Spleen (tissue), 11 donors: ENCODE measurements around the gene FAT1. TPM values are rescaled to one million over a fixed set of nuclear protein-coding genes. Genes with fewer than 3 reads are reported as not detected.

Experiments used
- DNase-seq: peaks from one replicate; pipeline ENCODE4 v3.0.0-alpha.2; 2020
- H3K27ac ChIP-seq, 8 donors: fragments of 200-600 bp; sonication (generic) in 7 of 8; 1 replicate in 4 of 8; 2 replicates in 4 of 8; pipeline versions ENCODE4 v1.5.0 to v1.8.0; 2016 to 2021; ENCODE audit warnings: inconsistent platforms in 4 of 8, mild to moderate bottlenecking in 4 of 8, moderate library complexity in 1 of 8
- H3K27me3 ChIP-seq, 7 donors: fragments of 200-600 bp; sonication (generic) in 6 of 7; replicated peaks in 1 of 7; 1 replicate in 4 of 7; 2 replicates in 3 of 7; pipeline versions ENCODE4 v1.5.0 to v1.8.0; 2016 to 2021; ENCODE audit warnings: inconsistent platforms in 3 of 7, mild to moderate bottlenecking in 1 of 7
- H3K36me3 ChIP-seq, 6 donors: fragments of 200-600 bp; sonication (generic) in 5 of 6; 1 replicate in 4 of 6; 2 replicates in 2 of 6; pipeline versions ENCODE4 v1.5.0 to v1.8.0; 2016 to 2021; ENCODE audit warnings: inconsistent platforms in 2 of 6
- H3K4me1 ChIP-seq, 6 donors: fragments of 200-600 bp; sonication (generic) in 5 of 6; 1 replicate in 3 of 6; 2 replicates in 3 of 6; pipeline versions ENCODE4 v1.5.0 to v1.8.0; 2016 to 2021; ENCODE audit warnings: inconsistent platforms in 3 of 6
- H3K4me3 ChIP-seq, 8 donors: fragments of 200-600 bp; sonication (generic) in 7 of 8; 1 replicate in 4 of 8; 2 replicates in 4 of 8; pipeline versions ENCODE4 v1.5.0 to v1.8.0; 2016 to 2021; ENCODE audit warnings: inconsistent platforms in 4 of 8, mild to moderate bottlenecking in 4 of 8, moderate library complexity in 2 of 8
- H3K9me3 ChIP-seq, 8 donors: fragments of 200-600 bp; sonication (generic) in 7 of 8; 1 replicate in 4 of 8; 2 replicates in 4 of 8; pipeline versions ENCODE4 v1.5.0 to v1.8.0; 2016 to 2021; ENCODE audit warnings: inconsistent platforms in 4 of 8
- POLR2A ChIP-seq, 3 donors: fragments of 450-650 bp; IDR thresholded peaks; one replicate each; pipeline ENCODE4 v1.5.1; 2017; ENCODE audit warnings: antibody characterized with exemption in 3 of 3, mild to moderate bottlenecking in 1 of 3
- POLR2AphosphoS5 ChIP-seq, 3 donors: sonication (generic); formaldehyde crosslinking; IDR thresholded peaks; one replicate each; pipeline ENCODE4 v1.5.1; 2017; ENCODE audit warnings: antibody characterized with exemption in 3 of 3
- WGBS, 5 donors: extraction: QIAGEN DNeasy Blood & Tissue Kit in 3 of 5; methylation state at CpG; one replicate each; pipeline versions ENCODE4 v1.1.5 to v1.1.7; 2013 to 2018; 5-methylcytosine and 5-hydroxymethylcytosine counted together
- intact Hi-C: fragments of 100-400 bp; cut with DNase I; formaldehyde crosslinking; loops from one replicate; pipeline ENCODE4 v1.15.0; 2023; ENCODE audit warnings: low total_unique reads
- polyA plus RNA-seq, 3 donors: library from polyadenylated mRNA; stranded (reverse); fragments of 200-250 nt; gene quantifications; one replicate each; pipeline ENCODE4 v1.2.1, GENCODE V29; 2013
- total RNA-seq, 7 donors: library from RNA; depleted of rRNA in 3 of 7; stranded (reverse); fragments of >200 nt in 3 of 7; fragmentation: NEBNext Ultra II Directional in 4 of 7; extraction: Animal tissue kit (Norgen Biotek cat#: 25700) in 4 of 7; gene quantifications; one replicate each; pipeline versions ENCODE4 v1.1.0 to v1.2.1, GENCODE V29; 2016 to 2021
- TF ChIP-seq, protein P1 (sequence below), 11 experiments: fragments of 200-600 bp in 7 of 11; fragments of 450-650 bp in 4 of 11; sonication (generic) in 4 of 11; IDR thresholded peaks in 8 of 11; conservative IDR thresholded peaks in 3 of 11; 1 replicate in 7 of 11; 2 replicates in 4 of 11; pipeline versions ENCODE4 v1.4.0 to v1.8.0; 2016 to 2021; ENCODE audit warnings: antibody characterized with exemption in 11 of 11, inconsistent platforms in 4 of 11, mild to moderate bottlenecking in 1 of 11
- donor health status: healthy with polysubstance abuse.
- donor health status: DM: no; HTN: no; CAD: no; lungs with moderate emphysema.
- donor health status: DM: no; HTN: no; CAD: no.
- donor health status: Bipolar disorder and iron deficiency.
- donor health status: healthy.
- donor health status: DM: no; HTN: no; CAD: no.
- donor health status: DM: yes; HTN: yes; CAD: no.

The FAT1 gene
- total and polyA plus RNA-seq, 10 donors, result 0.87 to 20.0 (median 4.6) TPM

DNA sequence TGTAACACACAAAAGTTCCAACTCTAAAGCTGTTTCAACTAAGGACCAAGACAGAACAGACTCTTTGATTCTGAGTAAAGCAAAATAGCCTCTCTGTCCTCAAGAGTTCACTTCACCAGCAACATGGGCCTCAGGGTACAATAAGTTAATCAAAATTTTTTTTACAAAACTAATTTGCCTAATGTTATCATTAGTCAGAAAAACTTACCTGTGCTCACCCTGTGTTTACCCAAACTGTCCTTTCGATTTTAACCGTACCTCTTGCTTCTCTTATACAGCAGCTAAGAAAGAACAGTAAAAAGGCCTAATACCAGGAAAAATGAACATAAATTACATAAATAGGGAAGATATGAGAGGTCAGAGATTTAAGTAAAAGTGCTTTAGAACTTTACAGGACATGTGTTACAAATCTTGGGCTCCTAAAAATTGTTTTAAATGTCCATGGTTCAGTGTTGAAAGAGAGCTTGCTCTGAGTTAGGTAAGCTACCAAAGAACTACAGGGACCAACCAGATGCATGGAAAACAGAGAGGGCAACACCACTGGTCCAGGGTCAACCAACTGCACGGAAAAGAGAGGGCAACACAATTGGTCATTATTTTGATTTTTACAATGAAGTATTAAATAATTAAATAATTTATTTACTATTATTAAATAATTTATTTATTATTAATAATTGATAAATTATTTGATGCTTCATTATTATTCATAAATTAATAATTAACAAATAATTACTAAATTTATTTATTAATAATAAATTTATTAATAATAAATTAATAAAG is 73.1 kb downstream of the FAT1 start:
- no peak for TF ChIP-seq POLR2A (IDR thresholded peaks at IDR 0.05)
- TF ChIP-seq POLR2AphosphoS5 (IDR thresholded peaks at IDR 0.05), result no peak
- TF ChIP-seq, protein P1, sequence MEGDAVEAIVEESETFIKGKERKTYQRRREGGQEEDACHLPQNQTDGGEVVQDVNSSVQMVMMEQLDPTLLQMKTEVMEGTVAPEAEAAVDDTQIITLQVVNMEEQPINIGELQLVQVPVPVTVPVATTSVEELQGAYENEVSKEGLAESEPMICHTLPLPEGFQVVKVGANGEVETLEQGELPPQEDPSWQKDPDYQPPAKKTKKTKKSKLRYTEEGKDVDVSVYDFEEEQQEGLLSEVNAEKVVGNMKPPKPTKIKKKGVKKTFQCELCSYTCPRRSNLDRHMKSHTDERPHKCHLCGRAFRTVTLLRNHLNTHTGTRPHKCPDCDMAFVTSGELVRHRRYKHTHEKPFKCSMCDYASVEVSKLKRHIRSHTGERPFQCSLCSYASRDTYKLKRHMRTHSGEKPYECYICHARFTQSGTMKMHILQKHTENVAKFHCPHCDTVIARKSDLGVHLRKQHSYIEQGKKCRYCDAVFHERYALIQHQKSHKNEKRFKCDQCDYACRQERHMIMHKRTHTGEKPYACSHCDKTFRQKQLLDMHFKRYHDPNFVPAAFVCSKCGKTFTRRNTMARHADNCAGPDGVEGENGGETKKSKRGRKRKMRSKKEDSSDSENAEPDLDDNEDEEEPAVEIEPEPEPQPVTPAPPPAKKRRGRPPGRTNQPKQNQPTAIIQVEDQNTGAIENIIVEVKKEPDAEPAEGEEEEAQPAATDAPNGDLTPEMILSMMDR (IDR thresholded peaks at IDR 0.05 in 8 of 11, conservative IDR thresholded peaks at IDR 0.05 in 3 of 11), result no peak
- H3K36me3 ChIP-seq, result no peaks in the 10 kb centered on the region
- H3K9me3 ChIP-seq, result no peaks in the 10 kb centered on the region
- peaks cover 0 to 4% (median 0%) of the 10 kb centered on the region in 6 donors for H3K4me1 ChIP-seq
- DNase-seq, result no peak
- H3K4me3 ChIP-seq, result no peak overlapping the region
- no peak overlapping the region for H3K27ac ChIP-seq
- intact Hi-C loops, result no loop called here
- H3K27me3 ChIP-seq, result peaks cover 0 to 15% (median 0%) of the 10 kb centered on the region in 7 donors
- WGBS, 5 donors, result 89 to 96% (median 92%) methylated on average over 3 of the region's 3 CpGs

DNA sequence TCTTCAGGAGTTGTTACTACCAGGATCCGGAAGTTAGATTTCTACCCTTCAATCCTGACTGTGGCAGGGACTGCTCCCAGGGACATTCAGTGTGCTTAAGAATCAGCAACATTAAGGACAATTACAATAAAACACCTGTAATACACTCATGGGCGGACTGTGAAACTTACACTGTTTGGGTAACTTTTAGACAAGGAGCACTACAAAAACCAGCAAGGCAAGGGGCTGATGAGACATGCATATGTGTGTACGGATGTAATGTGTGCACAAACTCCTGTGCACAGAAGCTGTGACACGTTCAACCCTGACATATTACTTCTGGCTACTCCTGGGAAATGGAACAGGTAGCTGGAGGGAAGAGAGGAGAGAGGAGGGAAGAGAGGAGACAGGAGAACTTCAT is 75.8 kb downstream of the FAT1 start:
- no peaks in the 10 kb centered on the region for H3K36me3 ChIP-seq
- 77 to 84% (median 79%) methylated on average over 4 of the region's 4 CpGs for WGBS, 5 donors
- TF ChIP-seq, protein P1 (IDR thresholded peaks at IDR 0.05 in 8 of 11, conservative IDR thresholded peaks at IDR 0.05 in 3 of 11), result no peak
- TF ChIP-seq POLR2AphosphoS5 (IDR thresholded peaks at IDR 0.05) (no peak), POLR2A (IDR thresholded peaks at IDR 0.05) (no peak)
- no peaks in the 10 kb centered on the region for H3K27me3 ChIP-seq
- no peak overlapping the region for H3K27ac ChIP-seq
- H3K9me3 ChIP-seq, result no peaks in the 10 kb centered on the region
- H3K4me3 ChIP-seq, result no peak overlapping the region
- DNase-seq, result no peak
- H3K4me1 ChIP-seq, result peaks cover 0 to 4% (median 0%) of the 10 kb centered on the region in 6 donors
- intact Hi-C loops, result no loop called here

DNA sequence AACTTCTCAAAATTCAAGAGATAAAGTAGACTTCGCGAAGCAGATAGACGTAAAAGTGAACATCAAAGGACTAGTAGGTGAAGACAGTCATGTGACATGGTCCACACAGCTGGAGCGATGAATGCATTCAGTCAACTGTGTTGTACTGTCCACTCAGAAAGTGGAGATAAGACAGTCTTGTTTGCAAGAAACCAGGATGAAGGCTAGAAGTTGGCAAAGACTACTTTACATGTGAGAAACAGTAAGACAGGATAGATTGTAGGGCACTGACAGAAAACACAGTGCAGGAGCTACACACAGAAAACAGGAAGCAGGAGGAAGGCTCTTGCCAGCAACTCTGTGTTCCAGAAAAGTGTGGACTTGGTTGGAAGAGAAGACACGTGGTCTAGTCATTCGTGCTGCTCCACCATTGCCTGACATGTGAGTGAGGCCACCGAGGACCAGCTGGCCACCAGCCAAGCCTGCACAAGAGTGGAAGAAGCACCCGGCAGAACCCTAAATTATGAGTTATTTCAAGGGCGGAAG is 78.9 kb downstream of the FAT1 start:
- H3K9me3 ChIP-seq, result no peaks in the 10 kb centered on the region
- no peak overlapping the region for H3K4me3 ChIP-seq
- WGBS, 5 donors, result 80 to 91% (median 86%) methylated on average over 9 of the region's 9 CpGs
- intact Hi-C loops, result no loop called here
- no peaks in the 10 kb centered on the region for H3K27me3 ChIP-seq
- TF ChIP-seq POLR2A (IDR thresholded peaks at IDR 0.05) (no peak), POLR2AphosphoS5 (IDR thresholded peaks at IDR 0.05) (no peak)
- TF ChIP-seq, protein P1 (IDR thresholded peaks at IDR 0.05 in 8 of 11, conservative IDR thresholded peaks at IDR 0.05 in 3 of 11), result no peak
- no peaks in the 10 kb centered on the region for H3K4me1 ChIP-seq
- no peak for DNase-seq
- H3K27ac ChIP-seq, result no peak overlapping the region
- H3K36me3 ChIP-seq, result no peaks in the 10 kb centered on the region

DNA sequence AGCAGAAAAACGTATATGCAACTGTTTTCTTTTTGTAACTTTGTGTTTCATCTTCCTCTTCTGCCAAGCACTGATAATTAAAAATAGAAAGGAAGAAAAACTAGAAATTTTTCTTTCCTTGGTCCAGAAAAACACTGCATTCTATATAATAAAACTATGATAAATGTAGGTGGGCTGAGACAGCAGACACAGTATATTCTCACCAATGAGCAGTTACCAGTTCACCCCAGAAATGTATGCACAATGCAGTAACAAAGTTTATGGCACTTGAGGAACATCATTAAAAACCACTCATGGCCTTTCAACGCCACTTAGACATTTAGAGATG is 79.4 kb downstream of the FAT1 start:
- no peak for TF ChIP-seq POLR2AphosphoS5 (IDR thresholded peaks at IDR 0.05)
- TF ChIP-seq POLR2A (IDR thresholded peaks at IDR 0.05), result no peak
- TF ChIP-seq, protein P1 (IDR thresholded peaks at IDR 0.05 in 8 of 11, conservative IDR thresholded peaks at IDR 0.05 in 3 of 11), result no peak
- H3K4me1 ChIP-seq, result no peaks in the 10 kb centered on the region
- no peak overlapping the region for H3K27ac ChIP-seq
- H3K4me3 ChIP-seq, result no peak overlapping the region
- no peaks in the 10 kb centered on the region for H3K9me3 ChIP-seq
- intact Hi-C loops, result no loop called here
- no peaks in the 10 kb centered on the region for H3K27me3 ChIP-seq
- no peak for DNase-seq
- 59 to 69% (median 64%) methylated on average over 2 of the region's 2 CpGs for WGBS, 5 donors
- no peaks in the 10 kb centered on the region for H3K36me3 ChIP-seq
